ENCODE measurements around the gene LRRC8B.

Gene LRRC8B

DNA sequence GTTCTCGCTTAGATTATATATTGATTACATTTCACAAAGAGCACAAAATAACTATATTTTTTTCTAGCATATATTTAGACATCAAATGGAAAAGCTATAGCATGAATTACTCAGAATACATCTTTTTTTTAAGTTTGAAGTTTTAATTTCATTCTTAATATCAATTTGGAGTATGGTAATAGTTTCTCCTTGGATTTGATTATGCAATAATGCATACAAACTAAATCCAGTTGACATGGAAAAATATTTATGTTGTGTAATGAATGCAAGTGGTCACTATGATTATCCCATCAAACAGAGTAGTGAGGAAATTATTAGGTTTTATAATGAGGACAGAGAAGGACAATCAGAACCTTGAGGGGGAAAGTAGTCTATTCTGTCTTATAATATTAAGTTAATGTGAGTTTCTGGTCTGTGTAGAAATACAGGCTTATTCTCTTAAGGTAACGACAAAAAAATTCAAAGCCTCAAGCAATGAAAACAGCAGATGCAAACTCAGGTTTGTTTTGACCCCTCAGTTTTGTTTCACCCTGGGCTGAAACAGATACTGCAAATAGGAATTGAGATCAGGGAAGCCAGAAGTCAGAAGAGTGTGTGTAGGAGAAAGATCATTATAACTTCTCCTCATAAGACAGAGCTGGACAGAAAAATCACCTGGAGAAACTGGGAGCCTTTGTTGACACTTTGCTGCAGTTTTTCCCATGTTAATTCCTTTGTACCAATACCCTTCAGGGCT lies 23.7 kb downstream of the LRRC8B start:
- no peak for DNase-seq

DNA sequence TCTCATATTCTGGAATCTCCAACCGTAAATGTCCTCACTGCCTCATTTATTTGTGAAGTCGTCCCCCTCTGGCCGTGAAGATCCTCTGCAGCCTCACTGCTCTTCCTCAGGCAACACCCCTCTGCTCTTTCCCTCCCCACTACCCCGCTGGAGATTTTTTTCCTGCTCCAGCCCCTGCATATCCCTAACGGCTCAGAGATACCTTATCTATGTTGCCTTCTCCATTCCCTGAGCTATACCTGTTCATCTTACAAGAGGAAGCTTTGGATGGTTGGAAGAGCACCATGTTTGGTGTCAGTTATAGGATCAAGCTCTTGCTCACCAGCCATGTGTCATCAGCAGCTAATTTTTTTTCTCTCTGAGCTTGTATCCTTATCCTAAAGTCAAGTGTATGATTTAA lies 26.4 kb downstream of the LRRC8B start:
- no peak for DNase-seq

DNA sequence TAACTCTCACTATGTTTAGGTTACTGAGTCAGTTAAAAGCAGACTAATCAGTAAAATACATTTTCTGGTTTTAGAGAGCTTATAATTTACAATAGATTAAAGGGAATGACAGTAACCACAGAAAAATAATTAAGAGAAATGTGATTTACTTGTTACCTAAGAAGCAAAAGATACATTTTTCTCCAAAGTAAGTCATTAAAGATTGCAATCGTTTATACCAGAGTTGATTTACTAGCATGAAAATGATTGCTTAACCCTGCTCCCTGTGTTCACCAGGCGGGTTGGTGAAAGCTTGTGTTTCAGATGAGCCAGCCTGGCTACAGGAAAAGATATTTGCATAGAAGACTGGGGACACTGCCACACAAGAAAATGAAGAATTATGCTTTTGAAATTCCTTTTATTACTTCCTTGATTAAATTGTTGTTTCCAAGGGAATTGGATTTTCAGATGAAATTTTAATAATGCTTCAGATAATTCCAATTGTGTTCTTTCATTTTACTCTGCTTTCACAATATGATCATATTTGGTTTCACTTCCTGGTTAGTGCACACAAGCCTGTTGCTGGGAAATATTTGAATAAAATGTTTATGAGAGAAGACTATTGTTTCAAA lies 27.9 kb downstream of the LRRC8B start:
- DNase-seq: no peak

DNA sequence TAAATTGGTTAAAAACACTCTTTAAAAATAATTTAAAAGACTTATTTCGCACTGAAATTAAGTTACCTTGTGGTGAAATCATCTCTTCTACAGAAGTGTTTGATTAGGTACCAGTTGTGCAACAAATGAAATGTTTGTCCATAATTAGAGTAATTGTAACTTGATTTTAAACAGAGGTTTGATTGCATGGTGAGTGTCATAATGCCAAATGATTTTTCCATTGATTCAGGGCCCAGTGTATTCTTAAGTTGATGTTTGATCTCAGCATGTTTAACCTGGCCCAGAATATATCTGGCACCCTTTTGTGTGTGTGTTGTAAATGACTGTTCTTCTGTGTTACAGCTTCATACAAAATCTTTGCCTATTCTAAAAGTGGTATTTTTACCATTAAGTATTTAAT lies 28.5 kb downstream of the LRRC8B start:
- no peak for DNase-seq

DNA sequence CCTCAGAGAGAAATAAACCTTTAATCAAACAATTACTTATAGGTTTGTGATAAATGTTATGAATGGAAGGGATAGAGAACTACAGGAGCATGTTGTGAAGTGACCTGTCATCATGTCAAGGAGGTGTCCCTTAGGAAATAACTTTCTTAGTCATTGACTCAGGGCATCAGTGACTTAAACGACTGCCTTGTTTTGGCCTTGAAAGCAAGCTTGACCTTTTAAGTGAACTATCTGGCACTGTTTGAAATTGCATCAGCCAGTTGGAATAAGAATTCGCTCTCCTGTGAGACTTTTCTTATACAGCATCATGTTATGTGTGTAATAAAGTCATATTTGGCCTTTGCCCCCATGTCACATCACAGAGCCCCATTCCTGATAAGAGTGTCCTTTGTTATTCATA lies 30.9 kb downstream of the LRRC8B start:
- no peak for DNase-seq

DNA sequence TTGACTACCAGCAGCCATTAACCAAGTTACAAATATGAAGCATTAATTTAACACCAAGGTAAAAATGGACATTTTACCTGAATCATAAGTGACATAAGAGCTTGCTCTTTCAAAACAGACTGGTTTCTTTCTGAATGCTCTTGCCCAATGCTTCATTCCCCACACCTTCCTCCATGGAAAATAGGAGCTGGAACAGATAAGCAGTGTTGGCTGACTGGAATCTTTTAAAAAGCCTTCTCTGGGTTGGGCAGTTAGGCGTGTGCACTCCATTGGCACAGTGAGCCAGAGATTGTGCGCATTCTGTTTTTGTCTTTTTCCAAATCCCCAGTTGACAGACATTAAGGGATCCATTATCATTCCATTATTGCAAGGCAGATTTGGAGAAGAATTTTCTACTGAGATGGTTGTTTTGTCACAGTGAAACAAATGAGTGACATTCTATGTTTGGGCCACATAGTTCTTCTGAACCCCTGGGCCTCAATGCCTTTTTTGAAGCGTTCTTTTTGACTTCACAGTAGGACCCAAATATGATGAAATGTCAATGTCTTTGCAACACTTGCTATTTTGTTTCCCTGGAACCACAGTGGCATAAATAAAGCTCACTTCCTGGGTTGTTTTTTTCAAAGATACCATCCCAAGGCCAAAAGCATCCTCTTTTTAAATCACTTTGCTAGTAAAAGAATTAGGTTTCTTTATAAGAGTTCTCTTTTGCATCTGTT lies 32.3 kb downstream of the LRRC8B start:
- DNase-seq: no peak

DNA sequence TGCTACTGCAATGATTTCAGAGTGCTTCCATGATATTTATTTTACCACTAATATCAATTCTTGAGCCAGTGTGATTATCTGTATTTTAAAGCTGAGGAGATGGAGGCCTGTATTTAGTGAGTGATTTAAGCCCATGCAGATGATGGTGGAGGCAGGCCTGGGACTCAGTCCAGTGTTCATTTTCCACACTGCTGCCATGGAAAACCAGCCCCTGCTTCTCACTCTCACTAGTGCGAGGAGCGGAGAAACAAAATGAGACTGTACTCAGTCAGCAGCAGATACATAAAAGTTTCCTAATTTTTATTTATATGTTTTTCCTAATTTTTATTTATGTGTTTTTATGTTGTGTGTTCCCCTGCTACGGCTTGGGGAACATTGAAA lies 32.8 kb downstream of the LRRC8B start:
- no peak for DNase-seq

DNA sequence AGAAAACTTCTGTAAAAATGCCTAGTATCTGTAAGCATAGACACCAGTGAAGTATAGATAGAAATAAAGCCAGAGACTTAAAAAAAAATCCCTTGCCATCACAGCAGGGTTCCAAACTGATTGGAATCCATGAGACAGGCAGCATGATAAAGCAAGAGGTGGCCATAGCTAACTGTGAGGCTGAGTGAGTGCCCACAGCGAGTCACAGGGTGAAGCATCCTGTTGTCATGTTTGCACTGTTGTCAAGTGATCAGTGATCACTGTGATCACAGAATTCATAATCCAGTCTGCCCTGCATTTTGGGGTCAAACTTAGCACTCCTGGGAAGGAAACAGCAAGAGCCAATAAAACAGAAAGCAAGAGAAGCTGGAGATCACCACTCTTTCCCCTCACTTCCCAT lies 33.3 kb downstream of the LRRC8B start:
- DNase-seq: no peak

DNA sequence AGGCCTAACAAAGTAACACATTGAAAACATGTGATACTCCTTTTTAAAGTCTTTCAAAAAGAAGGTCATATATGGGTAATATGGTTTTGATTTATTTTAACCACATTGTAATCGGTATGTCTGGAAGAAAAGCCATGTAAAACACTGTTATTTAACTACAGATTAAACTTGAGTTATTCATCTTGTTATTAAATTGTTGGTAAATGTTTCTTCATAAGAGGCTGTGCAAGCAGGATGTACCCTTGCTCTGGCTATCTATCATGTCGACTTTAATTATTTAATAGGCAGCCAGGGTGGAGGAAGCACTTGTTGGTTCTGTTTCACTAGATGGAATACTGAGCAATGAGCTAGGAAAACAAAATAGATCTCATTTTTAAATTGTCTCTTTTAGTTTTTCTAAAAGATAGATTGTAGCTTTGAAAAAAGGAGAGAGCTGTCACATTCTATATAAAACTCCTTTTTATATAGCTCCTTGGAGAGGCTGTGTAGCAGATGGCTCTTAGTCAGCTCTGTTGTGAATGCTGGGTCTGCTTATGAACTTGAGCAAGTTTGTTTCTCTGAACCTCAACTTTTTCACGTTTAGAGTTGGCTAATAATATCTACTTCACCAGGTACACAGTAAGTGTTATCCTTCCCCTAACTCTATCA lies 39.5 kb downstream of the LRRC8B start:
- no peak for DNase-seq

DNA sequence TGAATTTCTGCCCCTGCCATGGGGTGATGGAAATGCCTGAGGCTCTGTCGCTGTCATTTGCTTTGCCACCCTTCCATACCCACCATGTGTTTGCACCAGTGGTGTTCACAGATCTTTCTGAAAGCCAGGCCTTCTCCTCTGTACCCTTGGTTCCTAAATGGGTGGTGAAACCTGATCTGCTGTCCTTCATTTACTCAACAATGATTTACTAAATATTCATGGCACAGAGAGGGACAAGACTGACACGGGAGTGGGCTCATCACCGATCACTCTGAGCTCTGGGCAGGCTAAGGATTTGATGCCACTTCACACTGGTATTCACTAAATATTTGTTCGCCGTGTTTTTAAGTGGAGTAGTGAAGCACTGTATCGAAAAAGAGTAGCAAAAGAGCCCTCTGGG lies 40.9 kb downstream of the LRRC8B start:
- no peak for DNase-seq

DNA sequence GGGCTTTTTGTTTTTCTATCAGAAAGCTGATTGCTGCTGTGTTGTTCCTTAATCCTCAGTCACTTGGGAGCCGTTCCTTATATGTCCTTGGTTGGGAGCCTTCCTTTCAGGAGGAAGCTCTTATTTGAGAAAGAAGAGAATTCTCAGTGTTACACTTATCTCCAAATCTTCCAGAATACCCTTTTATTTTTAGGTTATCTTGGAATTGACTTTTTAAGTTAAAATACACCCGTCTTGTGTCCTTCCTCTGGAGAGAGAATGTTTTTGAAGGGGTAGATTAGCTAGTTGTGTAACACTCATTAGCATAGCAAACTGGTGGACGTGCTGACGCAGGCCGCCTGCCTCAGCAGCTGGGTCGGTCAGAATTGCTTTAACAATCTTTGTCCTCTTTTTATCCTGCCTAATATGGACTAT lies 42.1 kb downstream of the LRRC8B start:
- no peak for DNase-seq

DNA sequence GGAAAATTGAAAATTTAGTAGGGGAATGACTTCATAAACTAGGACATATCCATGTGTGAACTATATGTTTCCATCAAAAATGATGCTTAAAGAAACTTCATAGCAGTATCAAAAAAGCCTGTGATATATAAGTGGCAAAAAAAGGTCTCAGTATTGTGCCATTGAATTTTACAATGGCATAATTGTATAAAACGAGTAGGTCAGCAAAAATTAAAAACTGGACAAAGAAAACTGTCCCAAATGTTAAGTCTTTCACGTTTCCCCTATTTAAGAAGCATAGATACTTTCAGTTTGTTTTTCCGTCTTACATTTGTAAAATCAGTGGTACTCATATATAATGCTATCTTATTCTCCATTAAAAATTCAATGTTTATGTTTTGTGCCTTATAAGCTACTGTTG lies 43.2 kb downstream of the LRRC8B start:
- no peak for DNase-seq

DNA sequence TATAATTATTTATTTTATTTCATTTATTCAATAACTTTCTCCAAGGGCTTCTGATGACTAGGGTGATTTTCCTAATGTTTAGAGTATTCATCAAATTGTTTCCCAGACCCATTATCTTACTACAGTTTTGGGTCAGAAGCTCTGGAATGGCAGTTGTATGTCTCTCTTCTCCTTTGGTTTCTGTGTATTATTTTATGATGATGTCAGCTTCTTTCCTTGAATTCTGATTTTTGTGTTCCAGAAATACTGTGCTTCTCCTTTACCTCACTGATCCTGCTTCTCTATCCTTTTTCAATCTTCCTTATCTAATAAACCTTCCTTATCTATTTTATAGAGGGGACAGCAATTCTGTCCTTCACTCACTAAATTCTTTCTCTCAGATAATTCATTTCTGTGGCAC lies 48.8 kb downstream of the LRRC8B start:
- DNase-seq: no peak

DNA sequence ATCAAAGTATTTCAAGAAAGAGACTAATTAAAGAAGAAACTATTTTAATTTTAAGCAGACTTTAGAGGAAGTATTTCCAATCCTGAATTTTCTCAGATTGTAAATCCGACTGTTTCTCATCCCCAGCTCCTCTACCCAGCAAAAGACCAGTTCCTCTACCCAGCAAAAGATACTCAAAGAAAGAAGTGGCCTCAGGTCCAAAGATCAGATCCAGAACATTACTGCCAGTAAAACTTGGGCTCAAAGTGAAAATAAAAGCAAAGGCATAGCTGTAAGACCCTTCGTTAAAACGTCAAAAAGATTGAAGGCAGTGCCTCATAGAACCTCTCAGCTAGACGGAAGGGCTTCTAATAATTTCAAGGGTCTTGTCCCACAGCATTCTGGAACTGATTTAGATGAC lies 50.0 kb downstream of the LRRC8B start:
- DNase-seq: no peak

DNA sequence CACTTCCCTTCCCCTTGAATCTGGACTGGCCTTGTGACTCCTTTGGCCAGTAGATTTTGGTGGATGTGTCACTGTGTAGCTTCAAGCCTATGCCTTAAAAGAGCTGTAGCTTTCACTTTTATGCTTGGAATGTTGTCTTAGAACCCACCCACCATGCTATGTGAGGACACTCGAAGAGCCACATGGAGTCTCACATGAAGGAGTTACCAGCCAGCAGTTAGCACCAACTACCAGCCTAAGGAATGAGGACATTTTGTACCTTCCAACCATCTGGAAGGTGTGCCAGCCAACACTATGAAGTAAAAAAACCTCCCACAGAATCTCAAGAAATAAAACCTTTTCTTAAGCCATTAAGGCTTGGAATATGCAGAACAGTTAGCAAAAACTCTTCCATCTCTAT lies 50.6 kb downstream of the LRRC8B start:
- DNase-seq: no peak

DNA sequence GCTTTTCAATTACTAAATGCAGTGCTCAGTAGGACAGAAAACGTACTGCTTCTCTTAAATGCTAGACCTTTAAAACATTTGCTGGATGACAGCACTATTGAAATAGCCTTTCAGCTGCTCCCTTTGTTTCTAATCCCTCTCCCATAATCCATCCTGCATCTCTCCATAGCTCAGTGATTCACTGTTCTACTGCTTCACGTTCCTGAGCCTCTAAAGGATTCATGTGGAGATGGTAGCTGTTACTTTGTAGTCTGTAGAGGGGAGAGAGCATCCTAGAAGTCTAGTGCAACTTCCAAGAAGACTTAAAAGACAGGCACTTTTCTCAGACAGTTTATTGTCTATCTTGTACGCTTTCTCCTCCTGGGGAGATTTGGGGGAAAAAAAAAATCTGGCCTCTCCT lies 51.4 kb downstream of the LRRC8B start:
- DNase-seq: no peak

DNA sequence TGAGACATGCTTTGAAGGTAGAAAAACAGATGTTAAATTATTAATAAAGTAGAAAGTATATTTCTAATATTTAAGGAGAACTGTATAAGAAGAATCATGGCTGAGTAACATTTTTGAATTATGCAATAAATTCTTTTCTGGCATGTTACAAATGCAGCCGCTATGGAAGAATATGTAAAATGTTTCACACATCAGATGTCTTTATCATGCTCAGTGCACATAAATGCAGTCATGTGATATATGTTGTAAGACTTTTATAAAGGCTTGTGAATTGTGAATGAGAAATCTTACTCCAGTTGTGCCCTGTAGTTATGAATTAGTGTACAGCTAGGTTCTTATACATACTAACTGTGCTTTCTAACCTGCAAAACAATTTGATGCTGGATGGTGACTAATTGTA lies 53.5 kb downstream of the LRRC8B start:
- DNase-seq: no peak

DNA sequence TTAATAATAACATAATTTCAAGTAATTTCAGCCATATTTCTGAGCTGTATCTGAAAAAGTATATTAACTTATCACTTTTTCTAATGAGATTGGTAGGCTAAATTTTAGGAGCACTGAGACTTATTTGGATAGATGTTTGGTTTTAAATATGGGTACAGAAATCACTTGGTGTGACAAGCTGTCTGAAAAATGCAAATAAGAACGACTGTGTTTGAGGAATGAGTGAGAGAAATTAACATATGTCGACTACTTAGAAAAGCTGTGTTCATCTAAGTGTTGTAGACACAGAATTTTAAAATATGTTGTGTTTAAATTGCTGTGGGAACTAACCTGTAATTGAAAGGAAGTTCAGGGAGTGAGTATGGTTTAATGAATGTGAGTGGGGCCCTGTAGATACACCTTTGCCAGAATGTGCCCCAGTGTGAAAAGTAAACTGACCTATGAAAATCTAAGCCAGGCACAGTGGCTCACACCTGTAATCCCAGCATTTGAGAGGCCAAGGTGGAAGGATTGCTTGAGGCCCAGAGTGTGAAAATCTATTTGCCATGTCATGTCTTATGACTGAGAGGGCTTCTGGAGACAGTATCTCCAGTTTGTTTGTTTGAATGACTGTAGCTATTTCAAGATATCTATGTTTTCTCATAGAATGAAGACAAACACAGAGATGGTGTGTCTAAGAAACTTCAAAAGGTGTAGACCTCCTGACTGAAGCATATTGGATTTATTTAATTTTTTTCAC lies 54.5 kb downstream of the LRRC8B start:
- no peak for DNase-seq

DNA sequence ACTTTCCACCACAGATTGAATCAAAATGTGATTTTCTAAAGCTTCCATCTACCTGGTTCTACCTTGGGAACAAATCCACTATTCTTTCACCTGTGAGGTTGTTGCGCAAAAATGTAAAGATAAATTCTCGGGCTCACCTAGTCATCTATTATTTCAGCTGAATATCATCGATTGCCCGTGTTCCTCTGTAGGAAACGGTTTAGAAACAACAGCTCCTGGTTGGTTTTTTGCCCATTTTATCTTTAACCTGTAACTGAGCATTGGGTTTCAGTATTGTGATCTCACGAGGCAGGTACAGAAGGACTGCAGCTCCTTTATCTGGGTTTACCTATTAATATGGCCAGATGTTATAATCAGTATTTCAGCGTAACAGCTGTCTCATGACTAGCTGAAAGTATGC lies 55.4 kb downstream of the LRRC8B start:
- DNase-seq: no peak

DNA sequence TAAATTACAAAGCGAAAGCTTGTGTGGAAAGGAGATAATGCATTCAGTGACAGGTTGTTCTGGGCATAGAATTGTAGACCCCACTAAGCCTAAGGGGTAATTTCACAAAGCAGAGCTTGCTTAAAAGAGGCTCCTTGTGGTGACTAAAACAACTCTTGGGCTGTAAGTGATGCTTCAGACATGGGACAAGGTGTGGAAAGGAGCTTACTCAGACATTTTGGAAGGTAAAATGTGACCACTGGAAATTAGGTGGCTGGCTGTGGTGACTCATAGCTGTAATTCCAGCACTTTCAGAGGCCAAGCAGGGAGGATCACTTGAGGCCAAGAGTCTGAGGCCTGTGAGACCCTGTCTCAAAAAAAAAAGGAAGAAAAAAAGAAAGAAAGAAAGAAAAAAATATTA lies 57.2 kb downstream of the LRRC8B start:
- no peak for DNase-seq

DNA sequence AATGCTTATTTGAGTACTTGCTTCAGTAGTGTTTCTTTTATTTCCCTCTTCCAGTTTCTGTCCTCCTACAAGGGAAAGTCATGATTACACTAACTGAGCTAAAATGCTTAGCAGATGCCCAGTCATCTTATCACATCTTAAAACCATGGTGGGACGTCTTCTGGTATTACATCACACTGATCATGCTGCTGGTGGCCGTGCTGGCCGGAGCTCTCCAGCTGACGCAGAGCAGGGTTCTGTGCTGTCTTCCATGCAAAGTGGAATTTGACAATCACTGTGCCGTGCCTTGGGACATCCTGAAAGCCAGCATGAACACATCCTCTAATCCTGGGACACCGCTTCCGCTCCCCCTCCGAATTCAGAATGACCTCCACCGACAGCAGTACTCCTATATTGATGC lies 57.9 kb downstream of the LRRC8B start:
- DNase-seq: no peak

DNA sequence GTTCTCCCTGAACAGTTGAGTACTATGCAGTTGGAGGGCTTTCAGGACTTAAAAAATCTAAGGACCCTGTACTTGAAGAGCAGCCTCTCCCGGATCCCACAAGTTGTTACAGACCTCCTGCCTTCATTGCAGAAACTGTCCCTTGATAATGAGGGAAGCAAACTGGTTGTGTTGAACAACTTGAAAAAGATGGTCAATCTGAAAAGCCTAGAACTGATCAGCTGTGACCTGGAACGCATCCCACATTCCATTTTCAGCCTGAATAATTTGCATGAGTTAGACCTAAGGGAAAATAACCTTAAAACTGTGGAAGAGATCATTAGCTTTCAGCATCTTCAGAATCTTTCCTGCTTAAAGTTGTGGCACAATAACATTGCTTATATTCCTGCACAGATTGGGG lies 59.6 kb downstream of the LRRC8B start:
- DNase-seq: no peak

DNA sequence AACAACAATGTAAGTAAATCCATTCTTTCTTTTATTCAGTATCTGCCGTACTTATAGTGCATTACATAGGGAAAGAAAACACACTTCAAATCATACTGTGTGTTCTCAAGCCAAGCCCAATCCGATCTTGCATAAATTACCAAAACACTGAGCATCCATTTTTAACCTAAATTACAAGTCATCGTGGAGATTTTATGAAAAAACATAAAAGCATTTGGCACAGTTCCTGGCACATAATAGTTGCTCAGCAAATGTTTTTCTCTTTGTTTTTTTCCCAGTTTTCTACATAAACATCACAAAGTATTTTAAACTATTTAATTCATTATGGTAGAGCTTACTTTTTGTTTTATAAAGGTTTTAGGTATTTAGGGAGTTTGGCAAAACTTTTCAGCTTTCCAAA lies 60.2 kb downstream of the LRRC8B start:
- no peak for DNase-seq
